HUES48 (cell line): ENCODE results near the gene RABGAP1L.
"Not testable (repeated sequence)": the region's sequence is repeated elsewhere in the genome, so short reads cannot be mapped to it uniquely, and the experiment has no call there.

Experiments
- H3K27ac ChIP-seq: one replicate; pipeline ENCODE4 v1.7.0; 2013; ENCODE audit warnings: low read depth, low read length, inconsistent platforms
- H3K27me3 ChIP-seq: 2 replicates; pipeline ENCODE4 v1.6.1; 2013; ENCODE audit warnings: mild to moderate bottlenecking, low read length; ENCODE audit not compliant: control insufficient read depth, insufficient read depth
- H3K36me3 ChIP-seq: 2 replicates; pipeline ENCODE4 v1.6.1; 2013; ENCODE audit warnings: low read length; ENCODE audit not compliant: control insufficient read depth, insufficient read depth
- H3K4me1 ChIP-seq: 2 replicates; pipeline ENCODE4 v1.6.1; 2013; ENCODE audit warnings: mild to moderate bottlenecking, low read length; ENCODE audit not compliant: control insufficient read depth, insufficient read depth
- H3K4me3 ChIP-seq: 2 replicates; pipeline ENCODE4 v1.5.1; 2013; ENCODE audit warnings: mild to moderate bottlenecking, low read depth, low read length
- H3K9ac ChIP-seq: 2 replicates; pipeline ENCODE4 v1.6.1; 2013; ENCODE audit warnings: mild to moderate bottlenecking, low read depth, low read length, moderate library complexity
- H3K9me3 ChIP-seq: 2 replicates; pipeline ENCODE4 v1.6.1; 2013; ENCODE audit warnings: low read length; ENCODE audit not compliant: control insufficient read depth, insufficient read depth

The RABGAP1L gene

DNA sequence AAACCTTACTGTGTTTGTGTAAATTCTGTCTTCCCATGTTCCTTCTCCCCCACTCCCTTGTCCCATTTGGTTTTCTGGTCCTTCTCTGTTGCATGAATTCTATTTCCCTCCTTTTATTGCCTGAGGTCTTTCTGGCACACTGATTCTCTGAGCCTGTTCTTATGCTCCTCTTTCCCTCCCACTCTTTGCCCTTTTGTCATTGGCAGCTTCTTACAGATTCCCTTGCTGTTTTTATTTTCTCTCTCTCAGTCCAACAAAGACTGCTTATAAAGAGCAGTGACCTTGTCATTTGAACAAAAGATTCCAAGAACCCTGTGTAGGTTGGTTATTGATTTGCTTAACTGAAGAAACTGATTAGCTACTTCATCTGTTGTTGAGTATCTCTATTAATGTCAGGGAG lies 338.2 kb downstream of the RABGAP1L start:
- Histone ChIP-seq H3K4me1 (no peaks in the 10 kb centered on the region), H3K4me3 (no peak overlapping the region), H3K36me3 (no peaks in the 10 kb centered on the region), H3K27me3 (no peaks in the 10 kb centered on the region), H3K9me3 (no peaks in the 10 kb centered on the region), H3K9ac (no peak overlapping the region), H3K27ac (no peak overlapping the region)

DNA sequence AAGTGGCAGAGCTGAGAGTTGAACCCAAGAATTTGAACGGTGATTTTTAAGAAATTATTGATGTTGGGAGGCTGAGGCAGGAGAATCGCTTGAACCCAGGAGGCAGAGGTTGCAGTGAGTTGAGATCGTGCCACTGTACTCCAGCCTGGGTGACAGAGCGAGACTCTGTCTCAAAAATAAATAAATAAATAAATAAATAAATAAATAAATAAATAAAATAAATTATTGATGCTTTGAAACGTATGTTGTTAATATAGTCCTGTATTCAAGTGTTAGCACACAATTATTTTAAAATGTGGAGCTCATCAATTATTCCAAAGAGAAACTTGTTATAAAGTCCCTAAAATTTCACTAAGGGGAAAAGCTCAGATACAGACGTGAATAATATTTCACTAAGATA lies 357.4 kb downstream of the RABGAP1L start:
- not testable (repeated sequence) for H3K36me3 ChIP-seq, H3K4me3 ChIP-seq, H3K9me3 ChIP-seq, H3K9ac ChIP-seq, H3K27me3 ChIP-seq, H3K4me1 ChIP-seq, H3K27ac ChIP-seq

DNA sequence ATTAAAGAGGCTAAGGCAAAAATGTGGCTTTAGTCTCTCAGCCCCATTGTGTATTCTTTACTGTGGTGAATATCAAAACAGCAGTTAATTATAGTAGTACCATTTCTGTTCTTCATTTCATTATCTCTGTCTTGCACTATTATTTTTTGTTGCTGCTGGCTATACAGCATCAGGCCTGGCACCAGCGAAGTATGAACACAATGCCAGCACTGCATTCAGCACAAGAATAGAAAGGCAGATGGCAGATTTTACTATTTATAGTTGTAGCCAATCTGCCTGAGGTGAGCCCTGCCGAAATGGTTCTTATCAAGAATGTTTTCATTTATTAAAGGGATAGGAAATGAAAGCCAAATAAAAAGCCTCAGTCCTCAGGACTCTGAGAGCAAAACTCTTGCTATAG lies 360.5 kb downstream of the RABGAP1L start:
- Histone ChIP-seq H3K27ac (no peak overlapping the region), H3K9ac (no peak overlapping the region), H3K36me3 (no peaks in the 10 kb centered on the region), H3K4me3 (no peak overlapping the region), H3K9me3 (no peaks in the 10 kb centered on the region), H3K27me3 (no peaks in the 10 kb centered on the region), H3K4me1 (no peaks in the 10 kb centered on the region)

DNA sequence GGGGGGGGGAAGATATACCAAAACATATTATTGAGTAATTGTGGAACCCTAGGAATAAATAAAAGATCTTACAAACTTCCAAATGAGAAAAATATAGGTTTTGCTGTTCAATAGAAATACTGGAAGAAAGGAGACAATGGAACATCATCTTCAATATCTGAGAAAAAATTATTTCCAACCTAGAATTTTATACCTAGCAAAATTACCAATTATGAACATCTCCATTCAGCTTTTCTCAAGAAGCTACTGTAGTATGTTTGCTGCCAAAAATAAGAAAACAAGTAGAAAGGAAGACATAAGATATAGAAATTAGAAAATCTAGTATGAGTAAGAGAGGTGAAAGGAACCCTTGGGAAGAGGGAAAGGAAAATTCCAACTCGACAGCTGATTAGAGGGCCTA lies 372.4 kb downstream of the RABGAP1L start:
- no peak overlapping the region for H3K9ac ChIP-seq
- H3K4me3 ChIP-seq = no peak overlapping the region
- H3K27ac ChIP-seq = no peak overlapping the region
- no peaks in the 10 kb centered on the region for H3K9me3 ChIP-seq
- no peaks in the 10 kb centered on the region for H3K36me3 ChIP-seq
- H3K4me1 ChIP-seq = no peaks in the 10 kb centered on the region
- no peaks in the 10 kb centered on the region for H3K27me3 ChIP-seq

DNA sequence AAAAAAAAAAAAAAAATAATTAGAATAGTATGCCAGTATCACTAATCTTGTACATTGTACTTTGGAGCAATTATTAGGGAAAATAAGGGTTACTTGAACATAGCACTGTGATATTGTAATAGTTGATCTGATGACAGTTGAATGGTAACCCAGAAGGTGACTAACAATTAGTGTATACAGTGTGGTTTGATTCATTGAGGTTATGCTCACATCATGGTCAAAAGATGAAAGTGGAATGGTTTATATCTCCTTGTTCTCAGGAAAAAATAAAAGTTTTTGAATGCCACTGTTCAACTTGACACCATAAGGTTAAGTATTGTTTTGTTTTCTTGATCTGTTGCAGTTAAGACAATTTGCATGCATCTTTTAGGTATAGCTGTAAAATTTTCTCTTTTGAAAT lies 375.5 kb downstream of the RABGAP1L start:
- H3K27me3 ChIP-seq = no peaks in the 10 kb centered on the region
- H3K9ac ChIP-seq = no peak overlapping the region
- no peaks in the 10 kb centered on the region for H3K9me3 ChIP-seq
- no peaks in the 10 kb centered on the region for H3K4me1 ChIP-seq
- H3K27ac ChIP-seq = no peak overlapping the region
- no peaks in the 10 kb centered on the region for H3K36me3 ChIP-seq
- H3K4me3 ChIP-seq = no peak overlapping the region

DNA sequence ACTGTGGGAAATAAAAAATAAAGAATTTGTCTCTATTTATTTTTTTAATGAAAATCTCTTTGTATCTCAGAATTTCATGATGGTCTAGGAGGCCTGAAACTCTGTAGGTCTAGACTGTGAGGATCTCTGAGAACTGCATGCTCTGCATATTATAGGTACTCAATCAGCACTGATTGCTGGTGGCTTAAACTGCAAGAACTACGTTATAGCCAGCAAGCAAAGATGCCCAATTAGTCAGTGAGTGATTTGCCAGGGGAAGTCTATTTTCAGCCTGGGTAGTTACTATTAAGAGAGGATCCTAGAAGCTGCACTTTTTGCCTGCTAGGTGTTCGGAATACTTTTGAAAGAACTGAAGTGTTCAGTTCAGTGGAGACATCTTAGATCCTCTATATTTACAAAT lies 375.9 kb downstream of the RABGAP1L start:
- Histone ChIP-seq H3K27me3 (no peaks in the 10 kb centered on the region), H3K27ac (no peak overlapping the region), H3K4me3 (no peak overlapping the region), H3K4me1 (no peaks in the 10 kb centered on the region), H3K9ac (no peak overlapping the region), H3K36me3 (no peaks in the 10 kb centered on the region), H3K9me3 (no peaks in the 10 kb centered on the region)

DNA sequence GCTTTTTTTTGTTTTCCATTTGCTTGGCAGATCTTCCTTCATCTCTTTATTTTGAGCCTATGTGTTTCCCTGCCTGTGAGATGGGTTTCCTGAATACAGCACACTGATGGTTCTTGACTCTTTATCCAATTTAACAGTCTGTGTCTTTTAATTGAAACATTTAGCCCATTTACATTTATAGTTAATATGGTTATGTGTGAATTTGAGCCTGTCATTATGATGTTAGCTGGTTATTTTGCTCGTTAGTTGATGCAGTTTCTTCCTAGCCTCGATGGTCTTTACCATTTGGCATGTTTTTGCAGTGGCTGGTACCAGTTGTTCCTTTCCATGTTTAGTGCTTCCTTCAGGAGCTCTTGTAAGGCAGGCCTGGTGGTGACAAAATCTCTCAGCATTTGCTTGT lies 384.1 kb downstream of the RABGAP1L start:
- H3K4me1 ChIP-seq, H3K9ac ChIP-seq, H3K4me3 ChIP-seq, H3K36me3 ChIP-seq, H3K27ac ChIP-seq, H3K27me3 ChIP-seq: not testable (repeated sequence)
- H3K9me3 ChIP-seq = peaks cover 10% of the 10 kb centered on the region

DNA sequence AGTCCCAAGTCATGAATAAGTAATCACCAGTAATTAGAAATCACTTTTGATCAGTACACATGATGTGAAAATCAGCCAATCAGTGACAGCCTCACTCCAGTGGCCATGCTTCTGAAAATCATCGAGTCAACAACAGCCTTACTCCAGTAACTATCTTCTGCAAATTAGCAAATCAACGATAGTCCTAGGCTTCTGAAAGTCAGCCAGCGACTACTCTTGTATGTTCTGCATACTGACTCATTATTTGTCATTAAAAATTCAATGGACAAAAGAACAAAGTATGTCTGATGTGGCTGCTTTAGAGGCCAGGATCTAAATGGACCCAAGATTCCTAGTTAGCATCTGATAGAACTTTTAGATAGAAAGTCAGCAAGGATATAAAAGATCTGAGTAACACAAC lies 391.0 kb downstream of the RABGAP1L start:
- Histone ChIP-seq H3K4me1 (no peaks in the 10 kb centered on the region), H3K9ac (no peak overlapping the region), H3K27me3 (no peaks in the 10 kb centered on the region), H3K36me3 (no peaks in the 10 kb centered on the region), H3K4me3 (no peak overlapping the region), H3K27ac (no peak overlapping the region), H3K9me3 (peaks cover 10% of the 10 kb centered on the region)

DNA sequence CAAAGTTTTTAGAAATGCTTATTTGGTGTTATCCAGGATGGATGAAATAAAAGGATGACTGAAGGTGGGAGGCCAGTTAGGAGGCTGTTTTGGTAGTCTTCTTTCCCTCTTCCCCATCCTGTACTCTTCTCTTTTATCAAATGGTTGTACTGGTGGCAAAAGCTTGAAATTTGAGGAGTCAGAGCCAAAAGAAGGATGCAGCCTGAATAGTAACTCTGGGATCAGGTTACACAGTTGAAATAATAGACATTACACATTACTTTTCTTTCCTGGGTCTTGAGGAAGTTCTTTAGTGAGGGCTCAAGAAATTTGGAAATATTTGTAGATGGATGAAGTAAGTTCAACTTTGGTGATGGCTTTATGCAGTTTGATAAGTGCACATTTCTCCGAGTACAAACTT lies 397.1 kb downstream of the RABGAP1L start:
- no peak overlapping the region for H3K27ac ChIP-seq
- H3K9me3 ChIP-seq = no peaks in the 10 kb centered on the region
- H3K9ac ChIP-seq = no peak overlapping the region
- no peak overlapping the region for H3K4me3 ChIP-seq
- peaks cover 4% of the 10 kb centered on the region; the same call in 1 of the 2 replicates for H3K4me1 ChIP-seq
- H3K27me3 ChIP-seq = no peaks in the 10 kb centered on the region
- no peaks in the 10 kb centered on the region for H3K36me3 ChIP-seq

DNA sequence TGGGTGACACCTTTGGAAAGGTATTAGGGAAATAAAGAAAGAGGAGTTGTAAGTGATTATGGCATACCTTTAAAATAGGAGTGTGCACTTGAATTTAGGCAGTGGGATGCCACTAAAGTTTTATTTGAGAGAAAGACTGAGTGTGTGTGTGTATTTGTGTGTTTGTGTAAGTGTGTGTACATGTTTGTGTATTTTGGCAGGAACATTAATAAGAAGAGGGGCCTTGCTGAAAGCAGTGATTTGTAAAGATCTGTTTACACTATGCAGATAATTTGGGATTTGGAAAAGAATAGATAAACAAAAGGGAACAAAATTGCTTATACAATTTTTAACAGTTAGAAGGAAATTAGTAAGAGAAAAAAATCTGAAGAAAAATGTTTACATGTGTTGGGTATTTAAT lies 409.2 kb downstream of the RABGAP1L start:
- Histone ChIP-seq H3K4me1 (peaks cover 9% of the 10 kb centered on the region; the same call in 1 of the 2 replicates), H3K36me3 (no peaks in the 10 kb centered on the region), H3K9me3 (no peaks in the 10 kb centered on the region), H3K9ac (no peak overlapping the region), H3K27ac (no peak overlapping the region), H3K27me3 (no peaks in the 10 kb centered on the region), H3K4me3 (no peak overlapping the region)

DNA sequence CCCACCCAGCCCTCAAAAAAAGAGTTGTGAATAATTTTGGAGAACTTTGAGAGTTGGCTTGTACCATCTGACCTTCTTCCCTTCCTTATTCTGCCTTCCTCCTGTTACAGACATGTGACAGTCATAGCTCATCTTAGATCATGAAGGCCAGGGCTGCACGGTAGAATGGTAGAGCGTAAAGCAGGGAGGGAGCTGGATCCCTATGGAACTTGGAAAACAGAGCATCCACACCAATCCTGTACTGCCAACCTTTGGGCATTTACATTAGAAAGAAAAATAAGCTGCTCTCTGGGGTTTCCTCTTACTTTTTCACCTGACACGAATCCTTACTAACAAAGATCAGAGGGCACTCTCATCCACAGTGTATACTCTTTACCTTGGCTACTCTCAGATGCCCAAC lies 409.9 kb downstream of the RABGAP1L start:
- H3K9me3 ChIP-seq = no peaks in the 10 kb centered on the region
- H3K4me3 ChIP-seq = no peak overlapping the region
- peaks cover 9% of the 10 kb centered on the region; the same call in 1 of the 2 replicates for H3K4me1 ChIP-seq
- H3K9ac ChIP-seq = no peak overlapping the region
- H3K27ac ChIP-seq = no peak overlapping the region
- H3K27me3 ChIP-seq = no peaks in the 10 kb centered on the region
- no peaks in the 10 kb centered on the region for H3K36me3 ChIP-seq

DNA sequence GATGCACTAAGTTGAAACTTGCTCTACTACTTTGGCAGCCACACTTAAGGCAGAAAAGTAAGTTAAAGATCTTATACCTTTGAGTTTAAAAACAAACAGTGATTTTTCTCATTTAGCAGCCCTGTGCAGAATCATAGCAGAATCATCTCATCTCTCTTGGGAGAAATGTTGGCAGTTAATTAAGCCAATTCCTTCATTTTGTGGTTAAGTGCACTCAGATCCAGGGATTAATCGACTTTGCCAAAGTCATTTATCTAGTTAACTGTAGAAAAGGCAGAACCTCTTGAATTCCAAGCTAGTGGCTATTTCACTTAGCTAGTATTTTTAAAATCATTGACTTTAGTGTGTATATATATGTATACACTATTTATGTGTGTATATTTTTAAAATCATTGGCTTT lies 413.5 kb downstream of the RABGAP1L start:
- Histone ChIP-seq H3K4me3 (no peak overlapping the region), H3K27ac (no peak overlapping the region), H3K9ac (no peak overlapping the region), H3K9me3 (peaks cover 5% of the 10 kb centered on the region; the same call in 1 of the 2 replicates), H3K36me3 (no peaks in the 10 kb centered on the region), H3K4me1 (peaks cover 9% of the 10 kb centered on the region; the same call in 1 of the 2 replicates), H3K27me3 (no peaks in the 10 kb centered on the region)
